Prostate gland (tissue), 2 donors: ENCODE measurements around the gene GRB10. TPM values are rescaled to one million over a fixed set of nuclear protein-coding genes. Genes with fewer than 3 reads are reported as not detected.

Experiments
- DNase-seq: peaks from one replicate; pipeline ENCODE4 v3.0.0-alpha.2; 2019; ENCODE audit warnings: low spot score
- H3K27ac ChIP-seq, 2 donors: fragments of 200-600 bp; sonication (generic); 2 replicates each; pipeline ENCODE4 v1.5.1; 2017 to 2019
- H3K27me3 ChIP-seq: fragments of 200-600 bp; sonication (generic); replicated peaks from 2 replicates; pipeline ENCODE4 v1.5.1; 2019; ENCODE audit not compliant: insufficient read depth
- H3K36me3 ChIP-seq, 2 donors: fragments of 200-600 bp; sonication (generic); 1 replicate in 1 of 2; 2 replicates in 1 of 2; pipeline versions ENCODE4 v1.5.1 to v1.8.1; 2017 to 2019
- H3K4me1 ChIP-seq: fragments of 200-600 bp; sonication (generic); replicated peaks from 2 replicates; pipeline ENCODE4 v1.5.1; 2019
- H3K4me3 ChIP-seq, 2 donors: fragments of 200-600 bp; sonication (generic); 2 replicates each; pipeline ENCODE4 v1.5.1; 2017 to 2019
- H3K9me3 ChIP-seq: fragments of 200-600 bp; sonication (generic); 2 replicates; pipeline ENCODE4 v1.5.1; 2017
- CTCF ChIP-seq, 4 experiments: fragments of 200-600 bp in 2 of 4; fragments of 450-650 bp in 2 of 4; sonication (generic) in 2 of 4; IDR thresholded peaks; 1 replicate in 3 of 4; 2 replicates in 1 of 4; pipeline ENCODE4 v1.5.1; 2016 to 2019; ENCODE audit warnings: antibody characterized with exemption in 4 of 4, mild to moderate bottlenecking in 2 of 4, moderate library complexity in 2 of 4
- POLR2A ChIP-seq: fragments of 450-650 bp; IDR thresholded peaks from one replicate; pipeline ENCODE4 v1.6.1; 2016; ENCODE audit warnings: antibody characterized with exemption, mild to moderate bottlenecking
- POLR2AphosphoS5 ChIP-seq: sonication (generic); formaldehyde crosslinking; IDR thresholded peaks from one replicate; pipeline ENCODE4 v1.6.1; 2017; ENCODE audit warnings: antibody characterized with exemption
- WGBS: methylation state at CpG from one replicate; pipeline ENCODE4 v1.1.5; 2018; 5-methylcytosine and 5-hydroxymethylcytosine counted together
- intact Hi-C: fragments of 100-400 bp; cut with DNase I; formaldehyde crosslinking; loops from one replicate; pipeline ENCODE4 v1.14.2; 2022
- total RNA-seq, 2 donors: library from RNA; depleted of rRNA; stranded (reverse); fragments of >200 nt; gene quantifications; one replicate each; pipeline ENCODE4 v1.1.0, GENCODE V29; 2016

The GRB10 gene
- total RNA-seq, 2 donors from 2014 or later, result 54.3 to 63.1 TPM

- DNase-seq, result no peak
- H3K27ac ChIP-seq, result no peak overlapping the region
- H3K4me3 ChIP-seq, result no peak overlapping the region
- intact Hi-C loops, result loop anchor here (10.0 kb wide), 1 partner anchor 64 kb away; no protein-coding TSS in a partner anchor
- no peaks in the 10 kb centered on the region for H3K9me3 ChIP-seq
- TF ChIP-seq CTCF (IDR thresholded peaks at IDR 0.05), result no peak
- no peak for TF ChIP-seq POLR2A
- no peak for TF ChIP-seq POLR2AphosphoS5
- peaks cover 0 to 11% of the 10 kb centered on the region in 2 donors for H3K36me3 ChIP-seq
- no peaks in the 10 kb centered on the region for H3K4me1 ChIP-seq
- H3K27me3 ChIP-seq, result no peaks in the 10 kb centered on the region
- 70% methylated on average over 6 of the region's 6 CpGs for WGBS
Measured at GRCh38 chr7:50610521-50611277, 172.0 kb downstream of the GRB10 start.

GRCh38 chr7:50608196-50608906 is 174.3 kb downstream of the GRB10 start:
- intact Hi-C loops, result no loop called here

GRCh38 chr7:50607524-50608125 is 175.1 kb downstream of the GRB10 start:
- WGBS, result 79% methylated on average over 6 of the region's 6 CpGs

More at GRCh38 chr7:50608196-50608906, 174.3 kb downstream of the GRB10 start:
- WGBS, result 82% methylated on average over 9 of the region's 9 CpGs
- H3K4me1 ChIP-seq, result no peaks in the 10 kb centered on the region
- H3K9me3 ChIP-seq, result no peaks in the 10 kb centered on the region
- no peak for DNase-seq
- peaks cover 0 to 19% of the 10 kb centered on the region in 2 donors for H3K36me3 ChIP-seq
- H3K27ac ChIP-seq, result no peak overlapping the region
- H3K4me3 ChIP-seq, result no peak overlapping the region
- TF ChIP-seq CTCF (IDR thresholded peaks at IDR 0.05), result no peak
- no peaks in the 10 kb centered on the region for H3K27me3 ChIP-seq

GRCh38 chr7:50605059-50605458 is 177.6 kb downstream of the GRB10 start:
- Histone ChIP-seq H3K27me3 (no peaks in the 10 kb centered on the region), H3K4me3 (no peak overlapping the region), H3K27ac (no peak overlapping the region), H3K9me3 (no peaks in the 10 kb centered on the region), H3K4me1 (no peaks in the 10 kb centered on the region), H3K36me3 (peaks cover 0 to 13% of the 10 kb centered on the region in 2 donors)
- TF ChIP-seq POLR2A, result no peak
- TF ChIP-seq CTCF (IDR thresholded peaks at IDR 0.05), result no peak
- TF ChIP-seq POLR2AphosphoS5, result no peak
- DNase-seq, result no peak
- intact Hi-C loops, result no loop called here
- 93% methylated on average over 13 of the region's 13 CpGs for WGBS

More at GRCh38 chr7:50607524-50608125, 175.1 kb downstream of the GRB10 start:
- Histone ChIP-seq H3K4me1 (no peaks in the 10 kb centered on the region), H3K27me3 (no peaks in the 10 kb centered on the region), H3K9me3 (no peaks in the 10 kb centered on the region), H3K4me3 (no peak overlapping the region), H3K36me3 (peaks cover 0 to 19% of the 10 kb centered on the region in 2 donors), H3K27ac (no peak overlapping the region)
- DNase-seq, result no peak
- intact Hi-C loops, result no loop called here
- TF ChIP-seq CTCF (IDR thresholded peaks at IDR 0.05), result no peak
- TF ChIP-seq POLR2AphosphoS5, result no peak
- no peak for TF ChIP-seq POLR2A
